GM21390 (cell line): ENCODE results near the gene RABL2A.
"Not testable (repeated sequence)": the region's sequence is repeated elsewhere in the genome, so short reads cannot be mapped to it uniquely, and the experiment has no call there.

ENCODE experiments used
- ATAC-seq: cut with Tn5 transposase; IDR thresholded peaks from one replicate; pipeline ENCODE4 v1.9.1; 2021; ENCODE audit not compliant: unreplicated experiment

The RABL2A gene

DNA sequence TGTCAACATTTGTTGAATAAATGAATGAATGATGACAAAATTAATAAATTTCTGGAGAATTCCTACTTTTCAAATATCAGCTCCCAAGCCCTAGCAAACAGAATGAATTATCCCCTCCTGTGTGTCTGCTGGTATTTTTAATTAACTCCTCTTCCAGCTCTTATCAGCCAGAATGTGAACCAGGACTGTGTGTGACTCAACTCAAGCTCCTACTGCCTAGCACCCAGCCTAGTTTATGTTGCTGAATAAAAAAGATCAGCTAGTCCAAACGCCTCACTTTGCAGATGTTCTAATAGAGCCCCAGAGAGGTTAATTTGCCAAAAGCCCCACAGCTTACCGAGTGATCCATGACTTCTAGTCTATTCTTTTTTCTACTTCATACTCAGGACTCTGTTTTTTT is 50.3 kb downstream of the RABL2A start:
- no peak for ATAC-seq

DNA sequence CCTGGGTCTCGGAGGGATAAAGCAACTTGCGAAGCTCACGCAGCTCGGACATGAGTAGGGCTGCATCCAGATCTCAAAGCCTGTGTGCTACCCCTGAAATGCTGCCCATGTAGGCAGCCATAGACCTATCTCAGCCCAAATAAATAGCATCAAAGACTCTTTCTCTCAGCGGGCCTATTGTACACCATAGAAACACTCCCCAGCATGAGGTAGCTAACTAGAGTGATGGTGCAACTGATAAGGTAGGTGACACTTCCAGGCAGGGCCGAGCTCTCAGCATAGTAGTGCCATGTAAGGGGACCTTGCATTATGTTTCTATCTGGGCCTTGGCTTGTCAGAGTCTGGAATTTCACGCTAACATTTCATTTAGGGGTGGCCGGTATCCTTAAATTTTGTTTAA is 52.4 kb downstream of the RABL2A start:
- no peak for ATAC-seq

DNA sequence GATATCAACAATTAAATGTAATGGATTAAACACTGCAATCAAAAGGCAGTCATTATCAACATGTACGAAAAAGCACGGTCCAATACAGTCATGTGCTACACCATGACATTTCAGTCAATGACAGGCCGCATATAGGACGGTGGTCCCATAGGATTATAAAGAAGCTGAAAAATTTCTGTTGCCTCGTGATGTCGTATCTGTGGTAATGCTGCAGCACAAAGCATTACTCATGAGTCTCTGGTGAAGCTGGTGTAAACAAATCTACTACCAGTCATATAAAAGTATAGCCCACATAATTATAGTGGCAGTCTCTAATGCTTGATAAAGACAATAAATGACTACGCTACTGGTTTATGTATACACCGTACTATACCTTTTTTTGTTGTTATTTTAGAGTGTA is 58.4 kb downstream of the RABL2A start:
- no peak for ATAC-seq

DNA sequence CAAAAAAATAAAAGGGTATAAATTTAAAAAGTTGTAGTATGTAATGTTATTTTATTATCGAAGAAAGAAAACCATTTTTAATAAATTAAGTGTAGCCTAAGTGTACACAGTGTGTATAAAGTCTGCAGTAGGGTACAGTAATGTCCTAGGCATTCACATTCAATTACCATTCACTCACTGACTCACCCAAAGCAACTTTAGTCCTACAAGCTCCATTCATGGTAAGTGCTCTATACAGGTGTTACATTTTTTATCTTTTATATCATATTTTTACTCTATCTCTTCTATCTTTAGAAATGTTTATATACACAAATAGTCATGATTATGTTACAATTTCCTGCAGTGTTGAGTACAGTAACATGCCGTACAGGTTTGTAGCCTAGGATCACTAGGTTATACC is 59.5 kb downstream of the RABL2A start:
- ATAC-seq: no peak

- not testable (repeated sequence) for ATAC-seq
Observed at GRCh38 chr2:113690871-113691270, 63.8 kb downstream of the RABL2A start.
